GM10847 (cell line): ENCODE data around the gene ZNHIT2.

Source experiments
- POLR2A ChIP-seq: IDR thresholded peaks from 2 replicates; pipeline ENCODE4 v1.6.1; 2011; ENCODE audit not compliant: insufficient read length; ENCODE audit errors: extremely low read depth

ZNHIT2 gene

DNA sequence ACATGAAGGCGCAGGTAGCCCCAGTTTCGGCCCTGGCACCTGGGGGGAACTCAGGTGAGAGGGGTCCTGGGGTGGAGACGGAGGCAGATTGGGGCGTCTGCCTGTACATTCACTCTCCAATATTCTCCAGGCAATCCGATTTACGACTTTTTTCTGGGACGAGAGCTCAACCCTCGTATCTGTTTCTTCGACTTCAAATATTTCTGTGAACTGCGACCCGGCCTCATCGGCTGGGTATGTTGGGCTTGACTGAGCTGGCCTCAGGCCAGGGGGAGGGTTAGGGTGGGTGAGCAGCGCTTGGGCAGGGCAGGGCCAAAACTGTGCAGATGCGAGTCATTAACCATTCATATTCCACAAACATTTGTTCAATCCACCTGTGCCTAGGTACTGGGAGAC, 4.1 kb downstream of the ZNHIT2 start:
- no peak for TF ChIP-seq POLR2A

DNA sequence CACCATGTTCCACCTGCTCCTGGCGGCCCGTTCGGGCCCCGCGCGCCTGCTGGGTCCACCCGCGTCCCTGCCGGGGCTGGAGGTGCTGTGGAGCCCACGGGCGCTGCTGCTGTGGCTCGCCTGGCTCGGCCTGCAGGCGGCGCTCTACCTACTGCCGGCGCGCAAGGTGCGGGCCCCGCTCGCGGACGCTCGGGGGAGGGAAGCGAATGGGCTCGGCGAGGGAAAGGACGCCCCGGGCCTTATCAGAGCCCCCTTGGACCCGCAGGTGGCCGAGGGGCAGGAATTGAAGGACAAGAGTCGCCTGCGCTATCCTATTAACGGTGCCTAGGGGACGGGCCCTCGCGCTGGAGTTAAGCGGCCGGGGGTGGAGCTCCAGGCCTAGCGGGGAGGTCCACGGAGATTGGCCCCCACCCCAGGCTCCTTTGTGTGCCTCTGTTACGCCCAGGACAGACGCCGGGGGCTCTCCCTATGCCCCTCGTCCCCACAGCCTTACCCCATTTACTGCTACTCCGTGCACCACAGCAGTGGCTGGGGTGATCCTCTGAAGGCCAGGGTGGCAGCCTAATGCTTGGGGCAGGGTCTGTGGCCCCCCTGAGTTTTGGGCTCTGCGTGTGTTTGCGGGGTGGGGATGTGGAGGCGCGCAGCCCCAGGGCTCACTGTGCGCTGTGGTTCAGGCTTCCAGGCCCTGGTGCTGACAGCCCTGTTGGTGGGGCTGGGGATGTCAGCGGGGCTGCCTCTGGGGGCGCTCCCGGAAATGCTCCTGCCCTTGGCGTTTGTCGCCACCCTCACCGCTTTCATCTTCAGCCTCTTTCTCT, 4.7 kb downstream of the ZNHIT2 start:
- no peak for TF ChIP-seq POLR2A

DNA sequence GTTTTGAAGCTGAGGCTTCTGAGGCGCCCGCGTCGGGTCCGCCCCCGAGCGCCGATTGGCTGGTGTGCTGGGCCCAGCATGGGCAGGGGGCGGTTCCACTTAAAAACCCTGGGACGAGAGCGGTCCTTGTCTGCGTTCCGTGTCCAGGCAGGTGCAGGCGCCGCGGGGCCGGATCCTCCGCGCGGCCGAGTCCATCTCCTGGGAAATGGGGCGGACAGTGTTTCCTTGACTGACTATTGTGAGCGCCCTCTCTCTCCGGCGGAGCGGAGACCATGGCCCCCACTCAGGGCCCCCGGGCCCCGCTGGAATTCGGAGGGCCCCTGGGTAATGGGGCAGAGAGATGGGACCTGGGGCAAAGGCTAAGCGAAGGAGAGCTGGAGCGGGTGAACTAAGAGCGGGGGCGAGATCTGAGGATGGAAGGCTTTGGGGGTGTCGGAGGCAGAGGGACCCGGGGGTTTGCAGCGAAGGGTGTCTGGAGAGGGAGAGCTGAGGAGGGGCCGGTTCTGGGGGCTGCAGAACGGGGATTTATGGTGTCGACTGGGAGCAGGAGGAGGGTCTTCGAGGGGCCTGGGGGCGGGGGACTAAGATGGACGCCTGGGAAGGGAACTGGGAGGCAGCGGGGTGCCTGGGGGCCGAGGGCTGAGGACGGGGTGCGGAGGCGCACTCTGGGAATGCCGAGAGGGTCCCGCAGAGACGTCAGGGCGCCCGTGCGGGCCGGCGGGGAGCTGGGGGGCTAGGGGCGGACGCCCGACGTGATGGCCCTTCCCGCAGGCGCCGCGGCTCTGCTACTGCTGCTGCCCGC, 5.6 kb downstream of the ZNHIT2 start, which contains the start of gene TM7SF2:
TM7SF2 (plus strand) TSS at position 129 of the 802 bp plus-strand sequence; CDS start at position 273, 144 bp downstream.
- TF ChIP-seq POLR2A, result peak; percentile 97

- no peak for TF ChIP-seq POLR2A
Observed at GRCh38 chr11:65111159-65111743, 6.2 kb downstream of the ZNHIT2 start.

DNA sequence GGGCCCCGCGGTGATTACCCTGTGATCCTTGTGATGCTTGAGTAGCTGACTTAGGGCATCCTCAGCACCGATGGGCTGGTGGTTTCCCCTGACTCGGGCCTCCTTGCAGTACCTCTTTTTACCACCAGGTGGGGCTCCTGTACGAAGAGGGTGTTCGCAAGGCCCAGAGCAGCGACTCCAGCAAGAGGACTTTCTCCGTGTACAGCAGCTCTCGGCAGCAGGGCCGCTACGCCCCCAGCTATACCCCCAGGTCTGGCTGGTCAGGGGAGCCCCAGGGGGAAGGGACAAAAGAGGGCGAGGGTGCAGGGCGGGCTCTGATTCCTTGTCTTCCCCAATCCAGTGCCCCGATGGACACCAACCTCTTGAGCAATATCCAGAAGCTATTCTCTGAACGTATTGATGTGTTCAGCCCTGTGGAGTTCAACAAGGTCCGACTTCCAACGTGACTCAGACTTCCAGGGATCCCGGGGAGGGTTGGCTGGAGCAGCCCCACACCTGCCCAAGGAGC, 7.1 kb downstream of the ZNHIT2 start:
- TF ChIP-seq POLR2A, result no peak

- no peak for TF ChIP-seq POLR2A
Observed at GRCh38 chr11:65109231-65110198, 8.0 kb downstream of the ZNHIT2 start.

GRCh38 chr11:65108469-65109123, 8.9 kb downstream of the ZNHIT2 start:
- TF ChIP-seq POLR2A, result no peak

GRCh38 chr11:65107751-65108468, 9.6 kb downstream of the ZNHIT2 start:
- TF ChIP-seq POLR2A, result no peak

DNA sequence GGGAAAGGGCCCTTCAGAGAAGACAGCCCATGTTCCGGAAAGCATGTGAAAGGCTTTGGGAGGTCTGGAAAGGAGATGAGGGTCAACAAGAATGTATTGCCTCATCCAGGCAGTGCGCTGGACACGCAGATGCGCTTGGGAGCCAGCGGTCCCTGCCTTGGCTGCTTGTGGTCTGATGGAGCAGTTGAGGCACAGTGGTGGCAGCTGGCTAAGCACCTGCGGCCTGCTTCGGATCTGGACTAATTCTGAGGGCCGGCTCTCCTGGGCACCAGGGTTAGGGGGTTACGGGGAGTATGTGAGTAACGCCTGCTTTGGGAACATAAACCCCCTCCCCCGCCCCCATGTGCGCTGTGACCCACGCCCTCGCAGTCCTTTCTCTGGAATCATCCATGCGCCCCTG, 10.4 kb downstream of the ZNHIT2 start:
- TF ChIP-seq POLR2A, result no peak

GRCh38 chr11:65104628-65105027, 12.9 kb downstream of the ZNHIT2 start:
- TF ChIP-seq POLR2A, result no peak

GRCh38 chr11:65103476-65103875, 14.0 kb downstream of the ZNHIT2 start:
- no peak for TF ChIP-seq POLR2A

DNA sequence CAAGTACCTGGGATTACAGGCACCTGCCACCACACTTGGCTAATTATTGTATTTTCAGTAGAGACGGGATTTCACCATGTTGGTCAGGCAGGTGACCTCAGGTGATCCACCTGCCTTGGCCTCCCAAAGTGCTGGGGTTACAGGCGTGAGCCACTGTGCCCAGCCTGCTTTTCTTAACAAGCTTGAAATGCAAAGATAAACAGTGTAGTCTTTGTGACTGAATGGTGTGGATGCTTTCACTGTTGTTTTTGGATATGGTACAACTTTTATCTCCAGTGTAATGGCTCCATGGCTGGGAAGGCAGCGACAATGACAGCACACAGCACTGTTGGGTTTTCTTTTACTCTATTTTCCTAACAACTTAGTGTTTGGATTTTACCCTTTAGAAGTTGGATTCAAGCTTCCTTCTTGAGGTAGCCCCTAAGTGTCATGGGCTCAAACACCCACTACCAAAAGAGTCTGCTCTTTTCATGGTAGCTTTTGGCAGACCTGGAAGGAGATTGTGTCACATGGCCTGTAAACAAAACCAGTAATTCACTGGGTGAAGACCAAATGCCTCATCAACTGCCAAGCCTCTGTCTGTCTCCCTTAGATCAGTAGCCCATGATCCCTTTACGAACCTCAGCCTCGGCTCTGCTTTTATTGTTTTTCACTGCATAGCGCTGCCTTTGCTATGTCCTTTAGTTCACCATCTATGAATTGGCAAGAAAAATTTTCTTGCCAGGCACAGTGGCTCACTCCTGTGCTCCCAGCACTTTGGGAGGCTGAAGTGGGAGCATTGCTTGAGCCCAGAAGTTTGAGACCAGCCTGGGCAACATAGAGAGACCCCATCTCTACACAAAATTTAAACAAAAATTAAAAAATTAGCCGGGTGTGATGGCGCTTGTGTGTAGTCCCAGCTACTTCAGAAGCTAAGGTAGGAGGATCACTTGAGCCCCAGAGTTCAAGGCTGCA, 15.1 kb downstream of the ZNHIT2 start:
- TF ChIP-seq POLR2A, result no peak
